Fibroblast of villous mesenchyme (primary cell): ENCODE results near the gene ALDH1L1. TPM values are rescaled to one million over a fixed set of nuclear protein-coding genes. Genes with fewer than 3 reads are reported as not detected.

ENCODE experiments used
- DNase-seq: peaks from one replicate; pipeline ENCODE4 v3.0.0-alpha.2; 2010; ENCODE audit warnings: low read depth
- H3K4me3 ChIP-seq: 2 replicates; pipeline ENCODE4 v1.5.1; 2011; ENCODE audit warnings: low read depth, mild to moderate bottlenecking, low read length
- total RNA-seq: library from RNA; depleted of rRNA; stranded (reverse); fragments of >200 nt; gene quantifications from 2 replicates; pipeline ENCODE4 v1.2.3, GENCODE V29; 2012
- TF ChIP-seq, protein P1 (sequence below): IDR thresholded peaks from 2 replicates; pipeline ENCODE4 v1.5.1; 2012; ENCODE audit warnings: low read depth, mild to moderate bottlenecking, low read length; ENCODE audit not compliant: insufficient read depth

Gene ALDH1L1
- total RNA-seq, 1 donor, result 3.9 TPM

DNA sequence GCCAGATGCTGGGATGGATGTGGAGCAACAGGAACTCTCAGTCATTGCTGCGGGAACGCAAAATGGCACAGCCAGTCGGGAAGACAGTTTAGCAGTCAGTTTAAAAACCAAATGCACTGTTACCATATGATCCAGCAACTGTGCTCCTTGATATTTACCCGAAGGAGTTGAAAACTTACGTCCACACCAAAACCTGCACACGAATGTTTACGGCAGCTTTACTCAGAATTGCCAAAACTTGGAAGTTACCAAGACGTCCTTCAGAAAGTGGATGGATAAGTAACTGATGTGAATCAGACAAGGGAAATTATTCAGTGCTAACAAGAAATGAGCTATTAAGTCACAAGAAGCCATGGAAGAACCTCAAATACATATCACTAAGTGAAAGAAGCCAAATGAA lies 60.4 kb downstream of the ALDH1L1 start:
- DNase-seq, result no peak
- TF ChIP-seq, protein P1, sequence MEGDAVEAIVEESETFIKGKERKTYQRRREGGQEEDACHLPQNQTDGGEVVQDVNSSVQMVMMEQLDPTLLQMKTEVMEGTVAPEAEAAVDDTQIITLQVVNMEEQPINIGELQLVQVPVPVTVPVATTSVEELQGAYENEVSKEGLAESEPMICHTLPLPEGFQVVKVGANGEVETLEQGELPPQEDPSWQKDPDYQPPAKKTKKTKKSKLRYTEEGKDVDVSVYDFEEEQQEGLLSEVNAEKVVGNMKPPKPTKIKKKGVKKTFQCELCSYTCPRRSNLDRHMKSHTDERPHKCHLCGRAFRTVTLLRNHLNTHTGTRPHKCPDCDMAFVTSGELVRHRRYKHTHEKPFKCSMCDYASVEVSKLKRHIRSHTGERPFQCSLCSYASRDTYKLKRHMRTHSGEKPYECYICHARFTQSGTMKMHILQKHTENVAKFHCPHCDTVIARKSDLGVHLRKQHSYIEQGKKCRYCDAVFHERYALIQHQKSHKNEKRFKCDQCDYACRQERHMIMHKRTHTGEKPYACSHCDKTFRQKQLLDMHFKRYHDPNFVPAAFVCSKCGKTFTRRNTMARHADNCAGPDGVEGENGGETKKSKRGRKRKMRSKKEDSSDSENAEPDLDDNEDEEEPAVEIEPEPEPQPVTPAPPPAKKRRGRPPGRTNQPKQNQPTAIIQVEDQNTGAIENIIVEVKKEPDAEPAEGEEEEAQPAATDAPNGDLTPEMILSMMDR, result no peak
- H3K4me3 ChIP-seq, result no peak overlapping the region

DNA sequence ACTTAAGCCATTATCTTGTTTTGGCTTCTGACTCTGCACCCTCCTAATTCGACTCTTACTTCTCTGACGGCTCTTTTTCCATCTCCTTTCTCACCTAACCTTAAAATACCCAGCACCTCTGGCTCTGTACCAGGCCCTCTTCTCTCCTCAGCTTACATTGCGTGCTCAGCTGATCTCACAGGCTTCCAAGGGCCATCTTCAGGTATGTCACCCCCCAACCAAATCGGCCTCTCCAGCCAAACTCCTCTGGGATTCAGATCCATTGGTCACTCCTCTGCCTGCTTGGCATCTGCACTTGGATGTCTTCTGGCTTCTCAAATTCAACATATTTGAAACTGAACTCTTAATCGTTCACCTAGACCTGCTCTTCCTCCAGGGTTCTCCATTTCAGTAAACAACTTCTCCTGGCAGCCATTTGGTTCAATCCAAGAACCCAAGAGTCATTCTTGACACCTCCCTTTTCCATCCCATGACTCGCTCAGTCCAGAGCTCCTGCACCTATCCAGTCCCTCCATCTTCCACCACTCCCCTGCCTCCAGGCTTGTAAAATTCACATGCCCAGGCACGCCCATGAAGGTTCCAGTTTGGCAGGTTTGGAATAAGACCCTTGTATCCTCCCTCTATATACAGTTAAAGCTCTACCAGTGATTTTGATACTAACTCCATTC lies 61.2 kb downstream of the ALDH1L1 start:
- TF ChIP-seq, protein P1, result no peak
- no peak for DNase-seq
- no peak overlapping the region for H3K4me3 ChIP-seq

DNA sequence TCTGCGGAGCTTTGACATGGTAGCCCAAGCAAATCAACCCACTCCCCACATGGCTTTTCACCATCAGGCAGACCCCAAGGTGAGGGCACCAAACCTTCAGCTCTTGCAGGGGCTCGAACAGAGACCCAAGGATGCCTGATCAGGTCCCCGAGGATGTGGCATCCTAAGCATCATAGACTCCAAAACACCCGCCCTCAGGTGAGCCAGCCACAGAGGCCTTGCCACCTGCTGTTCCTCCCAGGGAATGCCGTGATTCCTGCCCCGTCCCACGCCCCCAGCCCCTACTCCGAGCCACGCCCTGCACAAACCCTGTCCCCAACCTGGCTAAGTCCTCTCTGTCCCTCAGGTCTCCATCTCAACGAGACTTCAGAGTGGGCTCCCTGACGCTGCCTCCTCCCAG lies 61.8 kb downstream of the ALDH1L1 start:
- no peak overlapping the region for H3K4me3 ChIP-seq
- TF ChIP-seq, protein P1, result no peak
- no peak for DNase-seq

DNA sequence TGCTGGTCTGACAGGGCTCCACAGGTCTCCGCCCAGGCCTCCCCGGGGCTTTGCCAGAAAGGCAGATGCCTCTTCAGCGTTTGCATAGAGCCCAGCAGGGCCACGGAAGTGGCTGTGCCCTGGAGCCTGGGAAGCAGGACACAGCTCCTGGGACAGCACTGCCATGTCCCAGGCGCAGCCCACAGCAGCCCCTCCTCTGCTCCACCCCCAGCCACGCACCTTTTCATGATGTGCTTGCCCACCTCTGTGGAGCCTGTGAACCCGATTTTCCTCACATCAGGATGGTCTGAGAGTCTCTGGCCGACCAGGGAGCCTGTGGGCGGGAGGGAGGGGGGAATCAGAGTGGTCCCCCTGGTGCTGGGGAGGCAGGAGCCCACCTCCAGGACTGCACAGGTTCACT lies 62.6 kb downstream of the ALDH1L1 start:
- no peak for DNase-seq
- TF ChIP-seq, protein P1, result no peak
- no peak overlapping the region for H3K4me3 ChIP-seq

DNA sequence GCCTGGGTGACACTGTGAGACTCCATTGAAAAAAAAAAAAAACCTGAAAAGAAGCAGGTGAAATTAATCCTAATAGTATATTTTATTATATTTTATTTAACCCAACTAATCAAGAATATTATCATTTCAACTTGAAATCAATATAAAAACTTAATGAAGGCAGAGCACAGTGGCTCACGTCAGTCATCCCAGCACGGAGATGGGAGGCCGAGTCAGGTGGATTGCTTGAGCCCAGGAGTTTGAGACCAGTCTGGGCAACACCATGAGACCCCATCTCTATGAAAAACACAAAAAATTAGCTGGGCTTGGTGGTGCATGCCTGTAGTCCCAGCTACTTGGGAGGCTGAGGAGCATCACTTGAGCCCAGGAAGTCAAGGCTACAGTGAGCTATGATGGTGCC lies 63.2 kb downstream of the ALDH1L1 start:
- no peak overlapping the region for H3K4me3 ChIP-seq
- DNase-seq, result no peak

DNA sequence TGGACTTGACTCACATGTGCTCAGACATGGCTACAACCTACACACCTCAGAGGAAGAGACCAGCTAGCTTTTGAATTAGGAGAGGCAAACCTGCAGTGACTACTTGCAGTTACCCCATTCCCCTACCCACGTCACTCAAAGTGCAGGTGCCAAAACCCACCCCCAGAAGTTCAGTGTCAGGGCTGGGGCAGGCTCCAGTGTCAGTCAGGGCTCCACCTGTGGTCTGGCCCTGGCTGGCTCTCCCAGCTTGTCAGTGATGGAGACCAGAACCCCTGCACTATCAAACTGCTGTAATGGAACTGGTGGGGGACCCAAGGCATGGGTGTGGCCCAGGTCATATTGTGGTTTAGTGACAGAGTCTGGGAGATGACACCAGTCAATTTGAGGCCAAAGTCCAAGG lies 63.9 kb downstream of the ALDH1L1 start:
- H3K4me3 ChIP-seq, result no peak overlapping the region
- TF ChIP-seq, protein P1, result no peak
- DNase-seq, result no peak

More for the DNA sequence above, 63.2 kb downstream of the ALDH1L1 start:
- TF ChIP-seq, protein P1, result no peak
